NOMO-1 (cell line): ENCODE results near the gene IRF4.

Experiments used
- DNase-seq, 2 experiments: peaks; one replicate each; lab custom pipeline; 2025; ENCODE audit not compliant: unreplicated experiment in 2 of 2; lab: John Stamatoyannopoulos, UW

Gene IRF4

DNA sequence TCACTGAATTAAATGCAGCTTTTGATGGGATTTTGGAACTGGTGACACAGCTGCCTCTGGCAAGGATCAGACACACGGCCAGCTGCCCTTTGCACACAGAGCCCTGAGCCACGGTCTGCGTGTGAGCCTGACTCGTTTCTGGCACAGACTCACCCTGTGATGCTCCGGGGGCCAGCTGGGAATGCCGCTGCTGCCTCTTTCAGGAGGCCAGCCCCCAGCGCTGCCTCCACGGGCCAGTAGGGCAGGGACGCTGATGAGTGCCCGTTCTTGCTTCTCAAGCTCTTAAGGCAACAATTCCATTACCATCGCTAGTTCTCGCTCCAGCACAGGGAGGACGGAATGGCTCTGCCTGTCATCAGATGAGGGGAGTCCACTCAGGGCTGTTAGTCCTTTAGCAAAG is 61.6 kb downstream of the IRF4 start:
- no peak for DNase-seq

DNA sequence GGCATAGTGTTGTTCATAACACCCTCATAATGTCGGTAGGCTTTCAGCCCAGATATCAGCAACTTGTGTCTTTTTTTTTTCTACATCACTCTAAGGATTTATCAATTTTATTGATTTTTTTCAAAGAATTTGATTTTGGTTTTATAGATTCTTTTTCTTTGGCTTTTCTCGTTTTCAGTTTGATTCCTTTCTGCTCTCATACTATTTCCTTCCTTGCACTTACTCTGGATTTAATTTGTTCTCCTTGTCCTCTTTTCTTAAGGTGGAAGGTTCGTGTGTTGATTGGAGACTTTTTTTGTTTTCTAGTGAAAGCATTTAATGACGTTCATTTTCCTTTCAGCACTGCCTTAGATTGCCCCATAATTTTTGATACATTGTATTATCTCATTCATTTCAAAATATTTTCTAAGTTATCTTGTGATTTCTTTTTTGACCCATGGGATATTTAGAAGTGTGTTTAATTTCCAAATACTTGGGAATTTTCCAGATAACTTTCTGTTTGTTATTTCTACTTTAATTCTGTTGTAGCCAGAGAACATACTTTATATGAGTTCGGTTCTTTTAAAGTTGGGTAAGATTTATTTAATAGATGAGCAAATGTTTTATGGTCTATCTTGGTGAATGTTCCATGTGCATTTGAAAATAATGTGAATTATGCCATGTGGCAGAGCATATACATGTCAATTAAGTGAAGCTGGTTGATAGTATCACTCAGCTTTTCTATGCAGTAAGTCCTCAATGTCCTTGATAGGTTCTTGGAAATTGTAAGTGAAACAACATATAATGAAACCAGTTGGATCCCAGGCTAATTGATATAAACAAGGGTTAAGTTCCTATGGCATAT is 62.8 kb downstream of the IRF4 start:
- no peak for DNase-seq

DNA sequence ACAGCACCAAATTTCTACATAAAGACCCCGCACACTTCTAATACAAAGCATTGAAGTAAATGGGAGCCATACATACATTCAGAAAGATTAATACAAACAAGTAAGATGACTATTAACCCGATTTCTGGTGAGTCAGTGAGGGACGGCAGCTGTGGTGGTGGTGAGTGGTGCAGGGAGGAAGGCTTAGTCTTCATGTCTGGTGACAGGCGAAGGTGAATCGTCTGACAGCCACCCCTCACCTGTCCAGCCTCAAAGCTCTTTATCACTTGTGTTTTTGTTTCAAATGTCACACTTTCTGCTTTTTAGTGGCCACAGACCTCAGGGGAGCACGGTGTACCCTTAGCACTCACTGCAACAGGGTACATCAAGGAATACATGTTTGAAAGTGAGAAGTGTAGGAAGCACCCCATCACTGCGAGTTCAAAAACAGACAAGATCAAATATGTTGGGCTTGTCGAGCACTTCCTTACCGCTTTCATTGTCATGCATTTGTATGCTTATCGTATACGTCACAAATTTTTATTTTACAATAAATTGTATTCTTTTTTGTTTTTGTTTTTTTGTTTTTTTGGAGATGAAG is 63.5 kb downstream of the IRF4 start:
- DNase-seq, result no peak

DNA sequence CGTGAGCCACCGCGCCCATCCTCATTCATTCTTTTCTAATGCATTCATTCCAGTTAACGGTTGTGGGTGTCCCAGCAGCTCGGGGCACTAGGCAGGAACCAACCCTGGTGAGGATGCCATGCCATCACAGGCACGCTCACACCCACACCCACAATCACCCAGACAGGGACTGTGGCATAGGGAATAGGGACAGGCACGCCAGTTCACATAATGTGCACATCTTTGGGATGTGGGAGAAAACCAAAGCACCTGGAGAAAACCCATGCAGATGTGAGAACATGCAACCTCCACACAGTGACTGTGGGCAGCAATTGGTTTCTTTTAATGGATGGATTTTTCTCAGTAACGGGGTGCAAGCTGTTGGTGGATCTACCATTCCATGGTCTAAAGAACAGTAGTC is 64.3 kb downstream of the IRF4 start:
- no peak for DNase-seq

DNA sequence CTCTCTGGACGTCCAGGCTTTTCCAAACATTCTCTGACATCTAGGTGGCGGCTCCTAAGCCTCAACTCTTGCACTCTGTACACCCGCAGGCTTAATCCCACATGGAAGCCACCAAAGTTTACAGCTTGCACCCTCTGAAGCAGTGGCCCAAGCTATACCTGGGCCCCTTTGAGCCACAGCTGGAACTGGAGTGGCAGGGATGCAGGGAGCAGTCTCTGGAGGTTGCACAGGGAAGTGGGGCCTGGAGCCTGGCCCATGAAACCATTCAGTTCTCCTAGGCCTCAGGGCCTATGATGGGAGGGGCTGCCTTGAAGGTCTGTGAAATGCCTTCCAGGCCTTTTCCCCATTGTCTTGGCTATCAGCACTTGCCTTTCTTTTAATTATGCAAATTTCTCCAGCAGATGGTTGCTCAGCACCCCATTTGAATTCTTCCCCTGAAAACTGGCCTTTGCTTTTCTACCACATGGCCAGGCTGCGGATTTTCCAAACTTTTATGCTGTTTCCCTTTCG is 64.9 kb downstream of the IRF4 start:
- DNase-seq, result no peak

DNA sequence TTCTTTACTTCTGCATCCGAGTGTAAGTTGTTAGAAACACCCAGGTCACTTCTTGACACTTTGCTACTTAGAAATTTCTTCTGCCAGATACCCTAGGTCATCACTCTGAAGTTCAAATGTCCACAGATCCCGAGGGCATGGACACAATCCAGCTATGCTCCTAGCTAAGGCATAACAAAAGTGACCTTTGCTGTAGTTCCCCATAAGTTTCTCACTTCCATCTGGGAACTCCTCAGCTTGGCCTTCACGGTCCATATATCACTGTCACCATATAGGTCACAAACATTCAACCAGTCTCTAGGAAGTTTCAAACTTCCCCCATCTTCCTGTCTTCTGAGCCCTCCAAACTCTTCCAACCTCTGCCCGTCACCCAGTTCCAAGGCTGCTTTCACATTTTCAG is 65.3 kb downstream of the IRF4 start:
- DNase-seq, result no peak
